Nephron (organoid): ENCODE results near the gene OR52N2.
A peak's percentile ranks its signal among the peaks of the same experiment; 100 is the strongest.

Source experiments
- H3K27ac Mint-ChIP-seq, 3 experiments: 2 replicates each; pipeline ENCODE4 v1.8.0; 2020; ENCODE audit warnings: mixed read lengths in 3 of 3, mild to moderate bottlenecking in 2 of 3, moderate library complexity in 1 of 3
- H3K27me3 Mint-ChIP-seq: 2 replicates; pipeline ENCODE4 v1.8.0; 2021; ENCODE audit warnings: low read depth, mild to moderate bottlenecking, moderate library complexity, mixed read lengths
- H3K36me3 Mint-ChIP-seq: 2 replicates; pipeline ENCODE4 v1.8.0; 2020; ENCODE audit warnings: low read depth, mixed read lengths
- H3K4me1 Mint-ChIP-seq: 2 replicates; pipeline ENCODE4 v1.8.0; 2020; ENCODE audit warnings: mixed read lengths
- H3K4me3 Mint-ChIP-seq, 3 experiments: 2 replicates each; pipeline ENCODE4 v1.8.0; 2020; ENCODE audit warnings: mild to moderate bottlenecking in 3 of 3, mixed read lengths in 3 of 3, moderate library complexity in 2 of 3
- H3K9me3 Mint-ChIP-seq: 2 replicates; pipeline ENCODE4 v1.8.0; 2020; ENCODE audit warnings: mixed read lengths
- CTCF ChIP-seq, 3 experiments: fragments of 200-600 bp; sonication (generic); IDR thresholded peaks; one replicate each; pipeline ENCODE4 v1.5.0; 2021; ENCODE audit warnings: antibody characterized with exemption in 3 of 3; ENCODE audit not compliant: unreplicated experiment in 3 of 3

OR52N2 gene

GRCh38 chr11:5808500-5809121 is at the start of gene OR52N2:
OR52N2 (plus strand) TSS chr11:5808924; CDS start chr11:5820336, 11,412 bp downstream.
- Mint-ChIP-seq H3K4me1 (peaks cover 5% of the 10 kb centered on the region), H3K27ac (no peak within 1 kb of the TSS), H3K9me3 (no peaks in the 10 kb centered on the region), H3K36me3 (no peaks in the 10 kb centered on the region), H3K4me3 (peak within 1 kb of the TSS; percentile 82 to 87 (median 84)), H3K27me3 (peaks cover 16% of the 10 kb centered on the region)
- TF ChIP-seq CTCF (IDR thresholded peaks at IDR 0.05; ENCODE audit: unreplicated experiment in 3 of 3) = peak; percentile 79 to 88 (median 85)

GRCh38 chr11:5767056-5767455 is 41.7 kb upstream of the OR52N2 start:
- Mint-ChIP-seq H3K36me3 (no peaks in the 10 kb centered on the region), H3K27ac (no peak overlapping the region), H3K9me3 (no peaks in the 10 kb centered on the region), H3K4me1 (no peaks in the 10 kb centered on the region), H3K27me3 (no peaks in the 10 kb centered on the region), H3K4me3 (no peak overlapping the region)
- TF ChIP-seq CTCF (IDR thresholded peaks at IDR 0.05; ENCODE audit: unreplicated experiment in 3 of 3) = no peak

GRCh38 chr11:5783255-5783654 is 25.5 kb upstream of the OR52N2 start, which contains the start of gene OR52N5:
OR52N5 (minus strand) TSS chr11:5783355; CDS start chr11:5778634, 4,721 bp downstream.
- Mint-ChIP-seq H3K27me3 (no peaks in the 10 kb centered on the region), H3K9me3 (no peaks in the 10 kb centered on the region), H3K27ac (no peak within 1 kb of the TSS), H3K36me3 (no peaks in the 10 kb centered on the region), H3K4me3 (no peak within 1 kb of the TSS), H3K4me1 (no peaks in the 10 kb centered on the region)
- TF ChIP-seq CTCF (IDR thresholded peaks at IDR 0.05; ENCODE audit: unreplicated experiment in 3 of 3) = no peak

DNA sequence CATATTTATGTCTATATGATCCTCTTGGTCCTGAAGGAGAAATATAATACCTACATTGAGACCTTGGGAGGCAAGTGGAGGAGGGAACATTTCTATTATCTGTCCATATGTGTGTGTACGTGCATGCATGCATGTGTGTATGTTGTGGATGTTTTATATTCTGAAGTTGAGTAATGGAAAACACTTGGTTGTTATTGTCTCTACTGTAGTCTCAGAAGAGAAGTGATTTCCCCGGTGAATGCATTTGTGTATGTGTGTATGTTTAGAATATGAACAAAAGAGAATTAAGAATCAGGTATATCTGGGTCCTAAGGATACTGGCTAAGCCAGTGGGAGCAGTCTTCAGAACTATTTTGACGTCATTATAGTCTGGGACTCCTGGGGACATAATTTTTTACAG is 17.6 kb upstream of the OR52N2 start, which contains the start of gene OR52N1:
OR52N1 (minus strand) TSS at position 101 of the 400 bp plus-strand sequence. CDS start 2,449 bp downstream, outside the sequence.
- no peaks in the 10 kb centered on the region for H3K27me3 Mint-ChIP-seq
- no peaks in the 10 kb centered on the region for H3K4me1 Mint-ChIP-seq
- H3K36me3 Mint-ChIP-seq = no peaks in the 10 kb centered on the region
- TF ChIP-seq CTCF (IDR thresholded peaks at IDR 0.05; ENCODE audit: unreplicated experiment in 3 of 3) = no peak
- H3K9me3 Mint-ChIP-seq = no peaks in the 10 kb centered on the region
- H3K4me3 Mint-ChIP-seq = no peak within 1 kb of the TSS
- H3K27ac Mint-ChIP-seq = no peak within 1 kb of the TSS

DNA sequence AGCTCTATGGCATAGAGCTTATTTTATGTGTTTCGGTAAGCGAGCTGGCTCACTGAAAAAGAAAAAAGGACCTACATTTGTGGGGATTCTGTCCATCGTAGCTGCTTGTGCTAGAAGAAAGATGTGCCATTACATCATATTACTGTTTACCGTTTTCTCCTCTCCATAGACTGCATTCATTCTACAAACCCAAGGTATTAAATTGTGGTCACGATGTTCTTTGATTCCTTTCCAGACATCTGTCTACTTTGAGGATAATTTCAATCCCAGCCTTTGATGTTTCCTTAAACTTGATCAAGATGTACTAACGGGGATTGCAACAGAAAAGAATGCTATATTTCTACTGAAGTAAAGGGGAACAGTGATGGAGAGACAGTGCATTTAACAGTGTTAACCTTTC is 12.2 kb upstream of the OR52N2 start:
- TF ChIP-seq CTCF (IDR thresholded peaks at IDR 0.05; ENCODE audit: unreplicated experiment in 3 of 3) = no peak
- Mint-ChIP-seq H3K36me3 (no peaks in the 10 kb centered on the region), H3K27ac (no peak overlapping the region), H3K27me3 (no peaks in the 10 kb centered on the region), H3K4me3 (no peak overlapping the region), H3K4me1 (no peaks in the 10 kb centered on the region), H3K9me3 (no peaks in the 10 kb centered on the region)

DNA sequence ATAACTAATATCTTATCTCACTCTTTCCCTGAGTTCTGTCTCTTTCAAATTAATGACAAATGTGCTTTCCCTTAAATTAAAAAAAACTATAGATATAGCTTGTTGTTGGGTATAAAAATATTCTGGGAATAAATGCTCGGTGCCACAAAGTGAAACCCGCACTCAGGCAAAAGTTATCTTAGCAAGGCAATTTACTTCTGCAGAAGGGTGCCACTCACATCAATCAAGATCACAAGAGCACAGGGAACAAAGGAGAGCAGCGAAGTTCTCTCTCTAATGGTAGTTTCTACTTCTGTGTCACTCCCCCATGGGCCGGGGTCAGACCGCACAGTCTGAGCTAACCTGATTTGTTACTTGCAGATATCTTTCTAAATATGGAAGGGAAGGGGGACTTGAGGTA is 4.7 kb upstream of the OR52N2 start:
- Mint-ChIP-seq H3K4me3 (no peak overlapping the region), H3K4me1 (peaks cover 2% of the 10 kb centered on the region), H3K27me3 (peaks cover 13% of the 10 kb centered on the region), H3K36me3 (no peaks in the 10 kb centered on the region), H3K27ac (no peak overlapping the region), H3K9me3 (no peaks in the 10 kb centered on the region)
- no peak for TF ChIP-seq CTCF (IDR thresholded peaks at IDR 0.05; ENCODE audit: unreplicated experiment in 3 of 3)
